ENCODE data around the gene RAG1. TPM values are rescaled to one million over a fixed set of nuclear protein-coding genes. Genes with fewer than 3 reads are reported as not detected.
A peak's percentile ranks its signal among the peaks of the same experiment; 100 is the strongest.

RAG1 gene
- total and polyA plus RNA-seq, 2 donors from 2014 or later: 1.4 to 1.9 TPM

DNA sequence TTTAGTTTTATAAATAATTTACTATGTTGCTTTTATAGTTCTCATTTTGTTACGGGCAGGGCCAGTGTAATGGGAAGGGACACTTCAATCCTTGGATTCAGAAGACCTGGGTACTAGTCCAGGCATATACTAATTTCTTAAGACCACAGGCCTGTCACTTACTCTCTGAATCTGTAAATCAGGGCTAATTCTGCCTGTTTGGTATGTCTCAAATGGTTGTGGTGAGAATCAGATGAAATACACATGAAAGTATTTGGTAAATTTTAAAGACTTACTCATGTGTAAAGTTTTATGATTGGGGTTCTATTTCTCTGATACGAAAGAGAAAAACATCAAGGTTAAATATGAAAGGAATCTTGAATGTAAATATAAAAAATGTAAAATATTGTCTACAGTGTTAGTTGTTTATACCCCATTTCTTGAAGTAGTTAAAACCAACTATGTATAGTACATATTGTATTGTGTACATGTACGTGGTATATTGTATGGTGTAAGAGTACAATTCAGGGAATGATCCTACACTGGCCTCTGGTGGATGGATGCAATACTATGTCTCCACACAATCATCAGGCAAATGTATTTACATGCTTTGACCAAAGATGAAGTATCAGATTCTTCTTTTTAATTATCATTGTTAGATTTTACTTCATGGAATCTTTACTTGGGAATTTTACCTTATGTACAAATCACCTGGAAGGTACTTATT, 54.8 kb downstream of the RAG1 start:
- Histone ChIP-seq H3K9me3 (ENCODE audit: control insufficient read depth in 2 of 3, insufficient read depth in 1 of 3, low read length in 3 of 3) (no peaks in the 10 kb centered on the region), H3K9ac (ENCODE audit: low read length in 3 of 3) (no peak overlapping the region), H3K4me1 (ENCODE audit: control insufficient read depth in 2 of 3, insufficient read depth in 2 of 3, low read depth in 1 of 3, low read length in 3 of 3) (peaks cover 0 to 4% (median 2%) of the 10 kb centered on the region in 3 donors), H3K36me3 (ENCODE audit: control insufficient read depth in 2 of 3, insufficient read depth in 3 of 3, low read length in 3 of 3) (no peaks in the 10 kb centered on the region), H3K4me3 (ENCODE audit: low read length in 3 of 3) (no peak overlapping the region), H3K27me3 (ENCODE audit: control insufficient read depth, insufficient read depth, low read length) (no peaks in the 10 kb centered on the region), H3K27ac (ENCODE audit: low read depth in 2 of 2, low read length in 2 of 2) (no peak overlapping the region)
- DNase-seq: peak in 3 of 5 donors; percentile 15 to 76 (median 57)
- TF ChIP-seq, protein P1, sequence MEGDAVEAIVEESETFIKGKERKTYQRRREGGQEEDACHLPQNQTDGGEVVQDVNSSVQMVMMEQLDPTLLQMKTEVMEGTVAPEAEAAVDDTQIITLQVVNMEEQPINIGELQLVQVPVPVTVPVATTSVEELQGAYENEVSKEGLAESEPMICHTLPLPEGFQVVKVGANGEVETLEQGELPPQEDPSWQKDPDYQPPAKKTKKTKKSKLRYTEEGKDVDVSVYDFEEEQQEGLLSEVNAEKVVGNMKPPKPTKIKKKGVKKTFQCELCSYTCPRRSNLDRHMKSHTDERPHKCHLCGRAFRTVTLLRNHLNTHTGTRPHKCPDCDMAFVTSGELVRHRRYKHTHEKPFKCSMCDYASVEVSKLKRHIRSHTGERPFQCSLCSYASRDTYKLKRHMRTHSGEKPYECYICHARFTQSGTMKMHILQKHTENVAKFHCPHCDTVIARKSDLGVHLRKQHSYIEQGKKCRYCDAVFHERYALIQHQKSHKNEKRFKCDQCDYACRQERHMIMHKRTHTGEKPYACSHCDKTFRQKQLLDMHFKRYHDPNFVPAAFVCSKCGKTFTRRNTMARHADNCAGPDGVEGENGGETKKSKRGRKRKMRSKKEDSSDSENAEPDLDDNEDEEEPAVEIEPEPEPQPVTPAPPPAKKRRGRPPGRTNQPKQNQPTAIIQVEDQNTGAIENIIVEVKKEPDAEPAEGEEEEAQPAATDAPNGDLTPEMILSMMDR (IDR thresholded peaks at IDR 0.05; ENCODE audit: borderline replicate concordance, extremely low read depth, insufficient read depth): peak; percentile 29
- intact Hi-C loops (cut with DNase I): no loop called here
- peak; percentile 64 for FAIRE-seq

- no peaks in the 10 kb centered on the region for H3K9me3 ChIP-seq (ENCODE audit: control insufficient read depth in 2 of 3, insufficient read depth in 1 of 3, low read length in 3 of 3)
- no peaks in the 10 kb centered on the region for H3K27me3 ChIP-seq (ENCODE audit: control insufficient read depth, insufficient read depth, low read length)
- FAIRE-seq (no peak), DNase-seq (no peak)
- no peak overlapping the region for H3K4me3 ChIP-seq (ENCODE audit: low read length in 3 of 3)
- intact Hi-C loops (cut with DNase I): no loop called here
- H3K9ac ChIP-seq (ENCODE audit: low read length in 3 of 3): no peak overlapping the region
- TF ChIP-seq, protein P1 (IDR thresholded peaks at IDR 0.05; ENCODE audit: borderline replicate concordance, extremely low read depth, insufficient read depth): no peak
- no peaks in the 10 kb centered on the region for H3K36me3 ChIP-seq (ENCODE audit: control insufficient read depth in 2 of 3, insufficient read depth in 3 of 3, low read length in 3 of 3)
- peaks cover 0 to 3% (median 2%) of the 10 kb centered on the region in 3 donors for H3K4me1 ChIP-seq (ENCODE audit: control insufficient read depth in 2 of 3, insufficient read depth in 2 of 3, low read depth in 1 of 3, low read length in 3 of 3)
- H3K27ac ChIP-seq (ENCODE audit: low read depth in 2 of 2, low read length in 2 of 2): no peak overlapping the region
Observed at GRCh38 chr11:36623494-36623893, 55.7 kb downstream of the RAG1 start.

- TF ChIP-seq, protein P1 (IDR thresholded peaks at IDR 0.05; ENCODE audit: borderline replicate concordance, extremely low read depth, insufficient read depth): no peak
- H3K9ac ChIP-seq (ENCODE audit: low read length in 3 of 3): no peak overlapping the region
- FAIRE-seq: no peak
- H3K9me3 ChIP-seq (ENCODE audit: control insufficient read depth in 2 of 3, insufficient read depth in 1 of 3, low read length in 3 of 3): no peaks in the 10 kb centered on the region
- H3K4me3 ChIP-seq (ENCODE audit: low read length in 3 of 3): no peak overlapping the region
- intact Hi-C loops (cut with DNase I): no loop called here
- H3K27me3 ChIP-seq (ENCODE audit: control insufficient read depth, insufficient read depth, low read length): no peaks in the 10 kb centered on the region
- H3K36me3 ChIP-seq (ENCODE audit: control insufficient read depth in 2 of 3, insufficient read depth in 3 of 3, low read length in 3 of 3): no peaks in the 10 kb centered on the region
- no peaks in the 10 kb centered on the region for H3K4me1 ChIP-seq (ENCODE audit: control insufficient read depth in 2 of 3, insufficient read depth in 2 of 3, low read depth in 1 of 3, low read length in 3 of 3)
- H3K27ac ChIP-seq (ENCODE audit: low read depth in 2 of 2, low read length in 2 of 2): no peak overlapping the region
- no peak for DNase-seq
Observed at GRCh38 chr11:36627006-36627405, 59.2 kb downstream of the RAG1 start.
